GM23248 (cell line): Measurements from ENCODE around the gene TUBB2A.

Source experiments
- EZH2 ChIP-seq: fragments of 200-600 bp; sonication (generic); IDR thresholded peaks from 2 replicates; pipeline ENCODE4 v1.6.1; 2018; ENCODE audit warnings: antibody characterized with exemption, mild to moderate bottlenecking; ENCODE audit not compliant: insufficient read depth, poor library complexity, severe bottlenecking
- EZH2phosphoT487 ChIP-seq: fragments of 200-600 bp; sonication (generic); IDR thresholded peaks from 2 replicates; pipeline ENCODE4 v1.6.1; 2018; ENCODE audit warnings: antibody characterized with exemption, moderate library complexity, mild to moderate bottlenecking, low read depth; ENCODE audit not compliant: insufficient read depth

GRCh38 chr6:3162067-3162497 lies 4.7 kb upstream of the TUBB2A start:
- TF ChIP-seq EZH2phosphoT487 (no peak), EZH2 (no peak)
